GM12878 (cell line): ENCODE data around the gene CRMP1. TPM values are rescaled to one million over a fixed set of nuclear protein-coding genes. Genes with fewer than 3 reads are reported as not detected.

Source experiments
- ATAC-seq: fragments of 200-7000 bp; cut with Tn5 transposase; 3 replicates; pipeline ENCODE4 v1.9.1; 2020; ENCODE audit warnings: mild to moderate bottlenecking, moderate library complexity
- BruUV-seq: library from RNA; stranded (reverse); fragments of 400-500 nt; replicated peaks from 2 replicates; lab custom pipeline; 2021; lab: Mats Ljungman, UMichigan
- CTCF ChIA-PET: fragments of 300-600 bp; sonication (Branson Sonifier 250); formaldehyde crosslinking; extraction: SDS; loops from one replicate; lab custom pipeline; 2021; ENCODE audit warnings: inconsistent platforms; lab: Yijun Ruan, JAX
- POLR2A ChIA-PET: fragments of 350-600 bp; formaldehyde crosslinking; extraction: SDS; loops from one replicate; lab custom pipeline; 2021; ENCODE audit warnings: inconsistent platforms; lab: Charles Lee
- RAD21 ChIA-PET: fragments of 300-600 bp; sonication (Branson Sonifier 250); formaldehyde crosslinking; loops from one replicate; lab custom pipeline; 2023; ENCODE audit warnings: antibody characterized with exemption; ENCODE audit not compliant: unreplicated experiment; lab: Charles Lee
- SMC1A ChIA-PET: fragments of 300-600 bp; sonication (Branson Sonifier 250); formaldehyde crosslinking; loops from one replicate; lab custom pipeline; 2023; ENCODE audit not compliant: unreplicated experiment, uncharacterized antibody; lab: Charles Lee
- DNase-seq: peaks from one replicate; pipeline ENCODE4 v3.0.0-alpha.2; 2011; ENCODE audit warnings: low read depth, low spot score
- FAIRE-seq: peaks from 3 replicates; lab custom pipeline; 2011; peaks lifted over from hg19 to GRCh38; lab: Jason Lieb, UNC
- H2AFZ ChIP-seq: 2 replicates; pipeline ENCODE4 v1.6.0; 2011; ENCODE audit warnings: low read depth, low read length, control low read depth; ENCODE audit not compliant: control insufficient read depth
- H3K27ac ChIP-seq: 2 replicates; pipeline ENCODE4 v1.5.1; 2011; ENCODE audit warnings: control low read depth; ENCODE audit not compliant: control insufficient read depth, insufficient read depth
- H3K27me3 ChIP-seq, 2 experiments: replicated peaks in 1 of 2; 2 replicates each; pipeline versions ENCODE4 v1.6.0 to v1.6.1; 2011; ENCODE audit warnings: low read length in 1 of 2; ENCODE audit not compliant: control insufficient read depth in 2 of 2, insufficient read depth in 2 of 2
- H3K36me3 ChIP-seq, 2 experiments: 2 replicates each; pipeline ENCODE4 v1.5.1; 2011; ENCODE audit warnings: low read length in 1 of 2; ENCODE audit not compliant: control insufficient read depth in 2 of 2, insufficient read depth in 2 of 2
- H3K4me1 ChIP-seq: 2 replicates; pipeline ENCODE4 v1.6.1; 2011; ENCODE audit warnings: mild to moderate bottlenecking, low read length, moderate library complexity, mixed read lengths; ENCODE audit not compliant: control insufficient read depth, insufficient read depth
- H3K4me2 ChIP-seq: 2 replicates; pipeline ENCODE4 v1.6.0; 2011; ENCODE audit warnings: control low read depth; ENCODE audit not compliant: control insufficient read depth, insufficient read depth
- H3K4me3 ChIP-seq: fragments of 200-600 bp; sonication (generic); 2 replicates; pipeline ENCODE4 v1.5.1; 2016
- H3K79me2 ChIP-seq: 2 replicates; pipeline ENCODE4 v1.6.0; 2011; ENCODE audit warnings: low read length; ENCODE audit not compliant: control insufficient read depth, insufficient read depth
- H3K9ac ChIP-seq: 2 replicates; pipeline ENCODE4 v1.8.0; 2011; ENCODE audit warnings: low read length, control low read depth, mixed read lengths; ENCODE audit not compliant: control insufficient read depth, insufficient read depth
- H3K9me3 ChIP-seq: replicated peaks from 3 replicates; pipeline ENCODE4 v1.5.1; 2011; ENCODE audit warnings: mild to moderate bottlenecking, low read length; ENCODE audit not compliant: control insufficient read depth, insufficient read depth
- H4K20me1 ChIP-seq: 2 replicates; pipeline ENCODE4 v1.6.0; 2011; ENCODE audit not compliant: control insufficient read depth, insufficient read depth
- BACH1 ChIP-seq: fragments of 450-650 bp; IDR thresholded peaks from 2 replicates; pipeline ENCODE4 v1.6.1; 2017; ENCODE audit warnings: mild to moderate bottlenecking, borderline replicate concordance
- BMI1 ChIP-seq: fragments of 450-650 bp; IDR thresholded peaks from 2 replicates; pipeline ENCODE4 v1.6.1; 2016; ENCODE audit warnings: mild to moderate bottlenecking, moderate library complexity, borderline replicate concordance
- BRCA1 ChIP-seq: IDR thresholded peaks from 2 replicates; pipeline ENCODE4 v1.6.1; 2011; ENCODE audit warnings: low read depth, low read length, improper control_type of control experiment
- CEBPZ ChIP-seq: fragments of 150-350 bp; IDR thresholded peaks from 2 replicates; pipeline ENCODE4 v1.6.1; 2016; ENCODE audit warnings: low read depth, low read length
- CREB1 ChIP-seq: IDR thresholded peaks from 2 replicates; pipeline ENCODE4 v1.6.1; 2012; ENCODE audit warnings: low read depth, mild to moderate bottlenecking, inconsistent platforms
- FOXK2 ChIP-seq: fragments of 450-650 bp; IDR thresholded peaks from 2 replicates; pipeline ENCODE4 v1.6.1; 2017; ENCODE audit warnings: mild to moderate bottlenecking, moderate library complexity
- GATAD2B ChIP-seq: fragments of 450-650 bp; conservative IDR thresholded peaks from 2 replicates; pipeline ENCODE4 v1.6.1; 2017; ENCODE audit warnings: low read depth, mild to moderate bottlenecking, moderate library complexity
- IKZF1 ChIP-seq: fragments of 450-650 bp; conservative IDR thresholded peaks from 2 replicates; pipeline ENCODE4 v1.6.1; 2017; ENCODE audit warnings: antibody characterized with exemption, mild to moderate bottlenecking
- MEF2B ChIP-seq: fragments of 450-650 bp; IDR thresholded peaks from 2 replicates; pipeline ENCODE4 v1.6.1; 2018; ENCODE audit warnings: mild to moderate bottlenecking, moderate library complexity; ENCODE audit not compliant: partially characterized antibody, poor library complexity, severe bottlenecking
- NR2C1 ChIP-seq: fragments of 450-650 bp; IDR thresholded peaks from 2 replicates; pipeline ENCODE4 v1.6.1; 2017; ENCODE audit warnings: antibody characterized with exemption, mild to moderate bottlenecking, moderate library complexity
- NRF1 ChIP-seq: conservative IDR thresholded peaks from 2 replicates; pipeline ENCODE4 v1.6.1; 2011; ENCODE audit warnings: mild to moderate bottlenecking, low read depth, low read length, improper control_type of control experiment
- SIN3A ChIP-seq: IDR thresholded peaks from 2 replicates; pipeline ENCODE4 v1.6.1; 2012; ENCODE audit warnings: low read depth, low read length, improper control_type of control experiment
- SIX5 ChIP-seq: IDR thresholded peaks from 2 replicates; pipeline ENCODE4 v1.6.1; 2011; ENCODE audit warnings: mild to moderate bottlenecking, low read depth, low read length, moderate library complexity; ENCODE audit not compliant: severe bottlenecking
- SUZ12 ChIP-seq: fragments of 200-600 bp; sonication (generic); IDR thresholded peaks from one replicate; pipeline ENCODE4 v1.6.1; 2018; ENCODE audit warnings: antibody characterized with exemption, mild to moderate bottlenecking; ENCODE audit not compliant: unreplicated experiment
- YY1 ChIP-seq: IDR thresholded peaks from 2 replicates; pipeline ENCODE4 v1.6.1; 2011; ENCODE audit warnings: low read depth, mild to moderate bottlenecking, low read length
- ZNF24 ChIP-seq: fragments of 450-650 bp; IDR thresholded peaks from 2 replicates; pipeline ENCODE4 v1.6.1; 2017; ENCODE audit warnings: antibody characterized with exemption, mild to moderate bottlenecking
- WGBS: methylation state at CpG from one replicate; pipeline ENCODE4 v1.1.6; 2016; ENCODE audit warnings: low lambda C conversion rate; ENCODE audit not compliant: insufficient replicate concordance, insufficient coverage; ENCODE audit errors: missing lambda C conversion rate; 5-methylcytosine and 5-hydroxymethylcytosine counted together
- in situ Hi-C: fragments of 300-500 bp; cut with MboI; formaldehyde crosslinking; loops from 9 replicates; pipeline ENCODE4 v1.14.3; 2018; ENCODE audit warnings: mixed read lengths
- intact Hi-C: fragments of 100-400 bp; cut with micrococcal nuclease; formaldehyde crosslinking; loops from one replicate; pipeline ENCODE4 v1.14.2; 2022; ENCODE audit not compliant: unreplicated experiment
- polyA plus RNA-seq, 11 experiments: library from polyadenylated mRNA; depleted of rRNA in 4 of 11; unstranded in 6 of 11; stranded (reverse) in 5 of 11; fragments of >200 nt; fragmentation: Nextera tagmentation in 4 of 11; fragmentation: Illumina TruSeq in 1 of 11; extraction: Ambion mirVana in 4 of 11; extraction: Trizol in 1 of 11; gene quantifications; 1 replicate in 1 of 11; 2 replicates in 10 of 11; pipeline versions ENCODE4 v1.2.1 to v1.2.3, GENCODE V29; 2011 to 2016; ENCODE audit warnings: inconsistent platforms in 2 of 11, missing spikeins in 2 of 11, low read depth in 1 of 11
- total RNA-seq, 4 experiments: library from RNA; depleted of rRNA in 3 of 4; stranded (reverse); fragments of >200 nt in 3 of 4; fragmentation: Illumina TruSeq in 1 of 4; extraction: Trizol in 1 of 4; gene quantifications; 2 replicates each; pipeline versions ENCODE4 v1.2.1 to v1.2.3, GENCODE V29; 2013 to 2021

The CRMP1 gene
- total and polyA plus RNA-seq, 10 of the 15 experiments (the other 5 are each of a cell fraction or from before 2014, with no cell fraction given) = 0.03 to 1.4 (median 0.12) TPM; not detected in 2

GRCh38 chr4:5790546-5790857 lies 102.4 kb downstream of the CRMP1 start:
- Histone ChIP-seq H3K27me3 (no peaks in the 10 kb centered on the region), H3K4me3 (no peak overlapping the region), H2AFZ (no peak overlapping the region), H3K4me1 (no peaks in the 10 kb centered on the region), H3K4me2 (no peak overlapping the region), H3K27ac (no peak overlapping the region), H4K20me1 (no peaks in the 10 kb centered on the region), H3K9me3 (peaks cover 4% of the 10 kb centered on the region; the same call in 1 of the 3 replicates), H3K9ac (no peak overlapping the region), H3K36me3 (no peaks in the 10 kb centered on the region; a peak in 1 of 4 replicates), H3K79me2 (no peaks in the 10 kb centered on the region)
- ChIA-PET SMC1A (interaction anchor here (1.2 kb wide), 2 partner anchors 9 to 388 kb away, joined by 3 read pairs; no protein-coding TSS in a partner anchor), POLR2A (no interaction called here), CTCF (interaction anchor here (0.6 to 2.4 kb wide), 7 partner anchors 23 to 795 kb away, joined by 3 to 13 read pairs (median 3); no protein-coding TSS in a partner anchor), RAD21 (no interaction called here)
- no peak for TF ChIP-seq GATAD2B
- no peak for TF ChIP-seq ZNF24
- no peak for TF ChIP-seq MEF2B
- in situ Hi-C loops = loop anchor here (10.0 kb wide), 1 partner anchor 396 kb away; no protein-coding TSS in a partner anchor
- no peak for ATAC-seq
- intact Hi-C loops = no loop called here
- no peak for DNase-seq
- FAIRE-seq = no peak
- 0% methylated on average over 1 of the region's 1 CpG for WGBS
- no TSS peak for BruUV-seq

GRCh38 chr4:5789141-5789540 lies 103.7 kb downstream of the CRMP1 start:
- ATAC-seq (no peak), FAIRE-seq (no peak), DNase-seq (no peak)
- Histone ChIP-seq H3K4me2 (no peak overlapping the region), H3K9me3 (peaks cover 4% of the 10 kb centered on the region; the same call in 1 of the 3 replicates), H3K27ac (no peak overlapping the region), H3K4me1 (no peaks in the 10 kb centered on the region), H4K20me1 (no peaks in the 10 kb centered on the region), H3K9ac (no peak overlapping the region), H3K27me3 (no peaks in the 10 kb centered on the region), H3K36me3 (peaks cover 0 to 5% of the 10 kb centered on the region in 2 experiments; a peak in 1 of 4 replicates), H3K79me2 (no peaks in the 10 kb centered on the region), H2AFZ (no peak overlapping the region), H3K4me3 (no peak overlapping the region)
- 0% methylated on average over 5 of the region's 5 CpGs for WGBS
- intact Hi-C loops (no loop called here), in situ Hi-C loops (no loop called here)
- SMC1A ChIA-PET = interaction anchor here (1.3 kb wide), 1 partner anchor 15 kb away, joined by 4 read pairs; no protein-coding TSS in a partner anchor
- CTCF ChIA-PET = interaction anchor here (2.4 kb wide), 1 partner anchor 389 kb away, joined by 13 read pairs; no protein-coding TSS in a partner anchor
- RAD21 ChIA-PET = no interaction called here
- POLR2A ChIA-PET = no interaction called here
- no TSS peak for BruUV-seq
- TF ChIP-seq YY1 (no peak), SUZ12 (no peak), NRF1 (no peak), BACH1 (no peak), CEBPZ (no peak), NR2C1 (no peak), CREB1 (no peak), BRCA1 (no peak), SIX5 (no peak), IKZF1 (no peak), FOXK2 (no peak), BMI1 (no peak), SIN3A (no peak)
